Right lobe of liver (tissue), 6 donors: ENCODE results near the gene TTLL5. TPM values are rescaled to one million over a fixed set of nuclear protein-coding genes. Genes with fewer than 3 reads are reported as not detected.
A peak's percentile ranks its signal among the peaks of the same experiment; 100 is the strongest.

ENCODE experiments used
- ATAC-seq, 4 donors: fragments of 200-7000 bp; cut with Tn5 transposase; one replicate each; pipeline ENCODE4 v1.9.1; 2020; ENCODE audit warnings: mild to moderate bottlenecking in 4 of 4, moderate library complexity in 4 of 4
- DNase-seq, 3 donors: peaks; one replicate each; pipeline ENCODE4 v3.0.0-alpha.2; 2020
- H3K27ac ChIP-seq, 3 donors: fragments of 200-600 bp; one replicate each; pipeline ENCODE4 v1.8.0; 2022
- H3K27me3 ChIP-seq, 2 donors: fragments of 200-600 bp; one replicate each; pipeline ENCODE4 v1.8.0; 2022
- H3K36me3 ChIP-seq, 4 donors: fragments of 200-600 bp; sonication (generic) in 1 of 4; one replicate each; pipeline versions ENCODE4 v1.5.1 to v1.8.0; 2017 to 2022; ENCODE audit warnings: control low read depth in 1 of 4
- H3K4me1 ChIP-seq, 4 donors: fragments of 200-600 bp; sonication (generic) in 1 of 4; one replicate each; pipeline versions ENCODE4 v1.5.1 to v1.8.0; 2017 to 2022; ENCODE audit warnings: control low read depth in 1 of 4
- H3K4me3 ChIP-seq, 3 donors: fragments of 200-600 bp; one replicate each; pipeline ENCODE4 v1.8.0; 2022
- H3K9me3 ChIP-seq, 4 donors: fragments of 200-600 bp; sonication (generic) in 1 of 4; one replicate each; pipeline versions ENCODE4 v1.5.1 to v1.8.0; 2017 to 2022; ENCODE audit warnings: control low read depth in 1 of 4
- CTCF ChIP-seq, 4 donors: fragments of 200-600 bp in 3 of 4; fragments of 450-650 bp in 1 of 4; IDR thresholded peaks; one replicate each; pipeline versions ENCODE4 v1.5.1 to v1.8.0; 2016 to 2022; ENCODE audit warnings: antibody characterized with exemption in 4 of 4, mild to moderate bottlenecking in 2 of 4
- POLR2A ChIP-seq: fragments of 450-650 bp; IDR thresholded peaks from one replicate; pipeline ENCODE4 v1.6.1; 2017; ENCODE audit warnings: antibody characterized with exemption, mild to moderate bottlenecking
- WGBS: methylation state at CpG from one replicate; pipeline ENCODE4 v1.1.6; 2018; ENCODE audit warnings: low coverage, low lambda C conversion rate; ENCODE audit not compliant: insufficient coverage; ENCODE audit errors: missing lambda C conversion rate; 5-methylcytosine and 5-hydroxymethylcytosine counted together
- intact Hi-C, 2 donors: fragments of 100-400 bp; cut with DNase I; formaldehyde crosslinking; loops; one replicate each; pipeline versions ENCODE4 v1.11.2 to v1.14.1; 2022
- total RNA-seq, 6 experiments: library from RNA; depleted of rRNA in 2 of 6; stranded (reverse); fragments of >200 nt in 2 of 6; fragmentation: NEBNext Ultra II Directional in 3 of 6; extraction: Animal tissue kit (Norgen Biotek cat#: 25700) in 3 of 6; gene quantifications; one replicate each; pipeline versions ENCODE4 v1.1.0 to v1.2.4, GENCODE V29; 2016 to 2023
- donor health status: DM: no; HTN: yes; CAD: no.
- donor health status: DM: no; HTN: no; CAD: no.
- donor health status: DM: no; HTN: no; CAD: no.
- donor health status: DM: no; HTN: yes; CAD: no.
- donor health status: DM: no; HTN: yes; CAD: no.

TTLL5 gene
- total RNA-seq, 6 experiments from 2014 or later: 7.4 to 13.8 (median 11.9) TPM

DNA sequence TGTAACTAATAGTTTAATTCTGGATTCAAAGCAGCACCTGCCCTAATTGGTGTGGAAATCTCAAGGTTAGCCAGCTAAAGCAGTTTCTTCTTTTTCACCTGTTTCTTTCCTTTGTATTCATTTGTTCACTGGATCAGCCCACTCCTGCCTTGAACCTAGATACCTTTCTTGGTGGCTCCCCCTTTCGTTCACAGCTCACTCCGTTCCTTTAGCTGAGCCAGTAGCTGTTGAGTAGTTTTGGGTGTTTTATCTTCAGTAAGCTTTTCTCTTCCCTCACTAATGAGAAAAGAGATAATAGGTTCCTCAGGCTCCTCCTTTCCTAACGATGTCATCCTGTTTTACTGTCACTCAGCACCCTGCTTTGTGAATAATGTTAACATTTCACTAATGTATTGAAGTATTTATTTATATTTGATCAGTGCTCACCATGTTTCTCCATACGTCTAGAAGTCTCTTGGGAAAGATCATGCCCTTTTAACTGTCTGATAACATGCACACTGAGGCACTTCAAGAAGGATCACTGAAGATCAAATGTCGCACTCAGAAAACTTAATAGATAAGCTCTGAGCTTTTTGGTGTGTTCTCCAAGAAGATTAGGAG, 199.6 kb downstream of the TTLL5 start:
- intact Hi-C loops: no loop called here
- Histone ChIP-seq H3K27me3 (no peaks in the 10 kb centered on the region), H3K27ac (no peak overlapping the region), H3K9me3 (no peaks in the 10 kb centered on the region), H3K4me1 (no peaks in the 10 kb centered on the region), H3K4me3 (no peak overlapping the region), H3K36me3 (no peaks in the 10 kb centered on the region)
- ATAC-seq: no peak
- WGBS: 67% methylated on average over 4 of the region's 5 CpGs
- TF ChIP-seq CTCF (IDR thresholded peaks at IDR 0.05) (no peak), POLR2A (no peak)
- no peak for DNase-seq

DNA sequence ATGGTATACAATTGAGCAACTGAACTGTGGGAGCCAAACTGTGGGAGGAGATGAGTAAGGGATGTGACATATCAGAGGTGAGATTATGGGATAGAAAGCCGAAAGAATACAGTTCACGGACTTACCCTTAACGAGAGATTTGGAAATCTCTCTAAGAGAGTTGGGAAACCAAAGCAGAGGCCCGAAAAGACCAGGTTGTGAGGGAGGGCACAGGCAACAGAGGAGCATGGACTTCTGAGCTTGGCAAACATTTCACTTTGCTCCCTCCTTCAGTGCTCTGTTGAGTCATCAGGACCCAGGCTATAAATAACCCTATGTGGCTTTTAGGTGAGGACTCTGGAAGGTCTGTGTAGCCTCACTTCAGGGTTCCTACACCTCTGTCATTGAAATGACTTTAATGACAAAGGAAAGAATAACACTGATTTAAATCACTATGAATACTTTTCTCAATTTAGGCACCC, 200.1 kb downstream of the TTLL5 start:
- peak in 2 of 4 donors; percentile 44 to 80 for ATAC-seq
- no peaks in the 10 kb centered on the region for H3K27me3 ChIP-seq

DNA sequence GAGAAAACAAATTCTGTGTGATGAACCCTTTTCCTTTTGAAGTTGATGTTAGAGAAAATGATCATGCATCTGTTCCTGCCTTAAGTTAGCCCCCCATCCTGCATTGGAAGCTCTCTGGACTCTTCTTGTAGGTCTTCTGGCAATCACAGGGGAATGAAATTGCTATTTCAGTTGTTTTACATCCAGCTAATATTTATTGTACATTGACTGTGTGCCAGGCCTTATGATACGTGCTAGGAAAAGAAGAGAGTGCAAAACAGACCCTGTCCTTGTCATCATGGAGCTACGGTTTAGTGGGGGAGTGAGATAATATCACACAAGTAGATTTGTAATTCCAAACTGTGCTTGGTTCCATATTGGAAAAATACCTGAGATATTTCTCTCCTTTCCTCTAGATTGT, 202.2 kb downstream of the TTLL5 start:
- ATAC-seq (no peak), DNase-seq (no peak)
- Histone ChIP-seq H3K4me3 (no peak overlapping the region), H3K27ac (no peak overlapping the region), H3K4me1 (no peaks in the 10 kb centered on the region), H3K36me3 (no peaks in the 10 kb centered on the region), H3K27me3 (no peaks in the 10 kb centered on the region), H3K9me3 (no peaks in the 10 kb centered on the region)
- WGBS: 91% methylated on average over 2 of the region's 2 CpGs
- TF ChIP-seq CTCF (IDR thresholded peaks at IDR 0.05) (no peak), POLR2A (no peak)
- intact Hi-C loops: no loop called here

More for the DNA sequence above, 200.1 kb downstream of the TTLL5 start:
- TF ChIP-seq CTCF (IDR thresholded peaks at IDR 0.05) (no peak), POLR2A (no peak)
- Histone ChIP-seq H3K4me1 (no peaks in the 10 kb centered on the region), H3K9me3 (no peaks in the 10 kb centered on the region), H3K4me3 (no peak overlapping the region), H3K36me3 (no peaks in the 10 kb centered on the region), H3K27ac (no peak overlapping the region)
- no peak for DNase-seq
- WGBS: 66% methylated on average over 4 of the region's 4 CpGs
- intact Hi-C loops: no loop called here

DNA sequence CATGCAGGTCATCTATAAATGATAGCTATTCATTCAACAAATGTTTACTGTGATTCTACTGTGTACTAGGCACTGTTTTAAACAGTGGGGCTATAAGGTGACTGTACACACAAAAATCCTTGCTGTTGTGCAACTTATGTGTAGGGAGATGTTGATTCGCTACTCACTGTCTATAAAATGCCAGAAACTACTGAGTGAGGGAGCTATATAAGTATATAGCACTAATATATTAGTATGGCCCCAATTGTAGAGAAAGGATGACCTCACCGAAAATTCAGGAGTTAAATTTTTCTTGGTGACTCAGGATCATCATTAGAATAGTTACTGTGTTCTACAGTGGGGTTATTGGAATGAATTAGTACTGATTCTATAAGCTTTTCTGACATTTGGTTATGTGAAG, 203.3 kb downstream of the TTLL5 start:
- H3K4me3 ChIP-seq: no peak overlapping the region
- no peaks in the 10 kb centered on the region for H3K4me1 ChIP-seq
- H3K9me3 ChIP-seq: no peaks in the 10 kb centered on the region
- intact Hi-C loops: no loop called here
- TF ChIP-seq POLR2A: no peak
- no peak for TF ChIP-seq CTCF (IDR thresholded peaks at IDR 0.05)
- ATAC-seq: no peak
- H3K36me3 ChIP-seq: no peaks in the 10 kb centered on the region
- DNase-seq: no peak
- H3K27ac ChIP-seq: no peak overlapping the region
- no peaks in the 10 kb centered on the region for H3K27me3 ChIP-seq
- 95% methylated on average over 2 of the region's 2 CpGs for WGBS
